Stimulated activated CD4-positive, alpha-beta T cell treated with anti-CD3 and anti-CD28 coated beads, Interleukin-4, amount 100 ng/mL, for 1 hour (primary cell): ENCODE data around the gene FOXJ3.

Experiments
- DNase-seq: peaks from one replicate; pipeline ENCODE4 v3.0.0-alpha.2; 2020

The FOXJ3 gene

GRCh38 chr1:42183210-42183956, 151.7 kb downstream of the FOXJ3 start:
- DNase-seq, result no peak

- no peak for DNase-seq
Observed at GRCh38 chr1:42181687-42182086, 153.3 kb downstream of the FOXJ3 start.

DNA sequence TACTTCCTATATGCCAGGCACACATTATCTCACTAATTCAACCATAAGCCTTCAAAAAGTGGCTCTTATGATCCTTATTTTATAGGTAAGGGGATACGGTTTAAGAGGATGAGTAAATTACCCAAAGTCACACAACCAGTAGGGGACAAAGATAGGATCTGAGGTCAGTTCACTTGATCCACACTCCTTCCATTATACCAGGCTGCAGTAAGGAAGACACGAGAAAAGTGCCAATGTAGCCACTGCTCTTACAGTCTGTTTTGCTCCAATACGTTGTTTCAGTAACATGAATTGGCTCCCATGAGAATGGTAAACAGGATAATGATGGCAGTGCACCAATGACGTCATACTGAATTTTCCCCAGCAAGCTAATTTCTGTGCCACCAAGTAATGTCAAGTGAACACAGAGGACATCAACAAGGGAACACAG, 155.1 kb downstream of the FOXJ3 start:
- no peak for DNase-seq

DNA sequence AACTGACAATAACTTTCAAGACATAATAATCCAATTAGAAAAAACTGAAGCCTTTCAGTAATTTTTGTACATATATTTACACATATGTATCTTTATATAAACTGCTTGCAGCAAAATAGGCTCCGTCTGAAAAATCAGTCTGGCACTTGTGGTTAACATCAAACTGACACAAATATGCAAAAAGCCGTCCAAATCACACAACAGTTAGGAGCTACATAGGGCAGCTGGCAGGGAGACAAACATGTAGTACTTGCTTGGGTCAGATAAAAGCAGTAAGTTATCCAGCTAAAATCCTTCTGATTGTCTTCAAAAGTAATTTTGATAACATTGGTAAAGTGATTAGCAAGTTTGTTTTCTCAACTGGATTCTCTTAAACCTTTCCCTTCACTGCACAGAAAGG, 155.8 kb downstream of the FOXJ3 start:
- DNase-seq, result no peak

DNA sequence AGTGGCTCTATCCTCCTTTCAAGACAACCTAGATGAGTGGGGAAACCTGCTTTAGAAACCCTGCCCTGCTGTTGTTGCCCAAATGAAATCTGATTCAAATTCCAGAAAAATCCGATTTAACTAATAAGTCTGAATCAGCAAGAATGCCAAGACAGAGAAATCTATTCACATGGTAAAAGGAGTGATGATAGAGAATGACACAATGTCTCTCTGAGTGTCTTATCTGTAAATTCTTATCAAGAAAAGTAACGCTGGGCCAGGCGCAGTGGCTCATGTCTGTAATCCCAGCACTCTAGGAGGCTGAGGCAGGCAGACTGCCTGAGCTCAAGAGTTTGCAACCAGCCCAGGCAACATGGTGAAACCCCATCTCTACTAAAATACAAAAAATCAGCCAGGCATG, 156.8 kb downstream of the FOXJ3 start:
- DNase-seq, result no peak

- DNase-seq, result no peak
Observed at GRCh38 chr1:42177541-42177981, 157.5 kb downstream of the FOXJ3 start.

- DNase-seq, result no peak
Observed at GRCh38 chr1:42176902-42177519, 158.0 kb downstream of the FOXJ3 start.

DNA sequence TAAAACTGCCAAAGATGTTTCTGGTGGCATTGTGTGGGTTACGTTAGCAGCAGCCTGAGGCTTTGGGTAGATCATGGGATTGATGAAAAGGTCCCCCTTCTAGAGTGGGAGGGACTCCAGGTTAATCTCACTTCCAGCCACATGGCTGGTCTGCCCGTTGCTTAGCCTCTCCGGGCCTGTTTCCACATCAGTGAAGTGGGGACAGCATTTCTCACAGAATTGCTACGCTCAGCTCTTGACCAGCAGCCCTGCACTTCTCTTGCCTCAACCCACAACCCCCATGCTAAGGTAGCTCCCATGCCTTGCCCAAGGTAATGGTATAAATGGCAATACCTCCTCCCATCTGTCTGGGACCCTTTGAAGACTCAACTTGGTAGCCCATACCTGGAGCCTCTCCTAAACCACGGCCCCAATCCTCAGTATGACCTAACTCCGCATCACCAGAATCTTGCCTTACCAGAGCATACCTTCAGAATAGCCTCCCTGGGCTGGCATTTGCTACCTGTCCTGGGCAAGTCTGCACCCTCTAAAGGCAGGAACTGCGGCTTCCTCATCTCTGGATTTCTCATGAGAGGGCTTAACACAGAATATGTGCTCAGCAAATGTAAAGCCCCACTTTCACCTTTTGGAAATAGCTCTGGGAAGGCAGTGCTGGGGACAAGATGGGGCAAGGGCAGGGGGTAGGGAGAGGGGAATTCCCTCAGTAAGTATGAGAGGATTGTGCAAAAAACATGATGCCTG, 159.6 kb downstream of the FOXJ3 start:
- DNase-seq, result no peak

GRCh38 chr1:42173961-42174735, 160.9 kb downstream of the FOXJ3 start:
- DNase-seq, result no peak

DNA sequence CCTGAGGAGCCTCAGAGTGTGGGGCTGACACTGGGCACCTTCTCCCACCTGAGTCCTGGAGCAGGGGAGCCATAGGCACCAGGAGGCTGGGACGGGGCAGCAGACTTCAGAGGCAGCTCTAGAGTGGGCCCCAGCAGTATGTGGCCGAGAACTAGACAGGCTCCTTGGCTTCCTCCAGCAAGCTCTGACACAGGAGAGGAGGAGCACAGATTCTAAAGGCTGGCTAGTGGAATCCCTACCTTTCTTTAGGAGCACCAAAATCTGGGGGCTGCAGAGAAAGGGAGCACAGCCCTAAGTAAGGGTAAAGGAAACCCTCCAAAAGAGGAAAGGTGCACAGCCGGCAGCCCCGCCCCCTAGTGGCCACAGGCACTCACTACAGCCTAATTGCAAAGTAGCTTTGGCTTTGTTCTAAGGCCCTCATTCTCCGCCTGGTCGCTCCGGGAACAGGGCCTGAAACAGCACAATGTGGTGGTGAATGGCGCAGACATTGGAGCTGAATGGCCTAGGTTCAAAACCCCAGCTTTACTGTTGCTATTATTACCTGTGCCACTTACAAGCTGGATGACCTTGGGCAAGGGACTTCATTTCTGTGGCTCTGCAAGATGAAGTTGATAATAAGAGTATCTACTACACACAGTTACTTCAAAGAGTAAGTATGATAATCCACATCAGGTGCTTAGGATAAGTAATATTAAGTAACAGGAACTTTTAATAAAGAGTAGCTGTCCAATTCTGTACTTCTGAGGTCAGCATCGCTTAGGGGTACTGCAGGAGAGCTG, 161.7 kb downstream of the FOXJ3 start:
- peak; percentile 67 for DNase-seq

- DNase-seq, result no peak
Observed at GRCh38 chr1:42172381-42173133, 162.5 kb downstream of the FOXJ3 start.

GRCh38 chr1:42171679-42172266, 163.3 kb downstream of the FOXJ3 start:
- DNase-seq, result no peak

DNA sequence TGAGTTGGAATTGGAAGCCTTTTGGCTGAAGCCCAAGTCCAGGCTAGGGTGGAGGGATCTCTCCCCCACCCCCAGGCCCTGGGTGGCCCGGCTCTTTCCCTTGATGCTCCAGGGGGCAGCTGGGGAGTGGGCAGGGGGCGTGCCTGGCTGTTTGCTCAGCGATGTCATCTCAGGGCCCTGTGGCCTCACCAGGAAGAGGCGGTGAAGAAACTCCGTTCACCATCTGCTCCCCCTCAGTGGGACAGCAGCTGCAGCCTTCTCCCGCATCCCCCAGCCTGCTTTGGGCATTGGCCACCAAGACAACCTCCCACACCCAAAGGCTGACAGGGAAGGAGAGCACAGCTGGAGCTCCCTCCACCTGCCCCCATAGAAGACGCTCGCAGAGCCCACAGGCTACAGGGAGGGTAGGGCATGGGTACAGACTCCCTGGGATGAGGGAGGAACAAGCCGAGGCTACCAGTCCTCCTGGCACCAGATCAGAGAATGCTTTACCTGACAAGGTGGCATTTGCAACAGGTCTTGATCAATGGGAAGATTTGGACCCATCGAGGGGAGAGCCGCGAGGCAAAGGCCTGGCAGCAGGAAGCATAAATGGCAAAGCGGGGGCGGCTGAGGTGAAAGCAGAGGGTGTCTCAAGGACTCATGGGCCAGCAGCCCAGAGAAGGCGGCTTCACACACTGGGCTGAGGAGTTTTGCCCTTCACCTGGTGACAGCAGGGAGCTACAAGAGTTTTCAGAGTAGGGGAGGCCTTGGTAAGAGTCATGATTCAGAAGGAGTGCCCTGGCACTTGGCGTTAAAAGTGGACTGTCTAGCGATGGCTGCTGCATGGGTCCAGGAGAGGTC, 164.0 kb downstream of the FOXJ3 start:
- no peak for DNase-seq

DNA sequence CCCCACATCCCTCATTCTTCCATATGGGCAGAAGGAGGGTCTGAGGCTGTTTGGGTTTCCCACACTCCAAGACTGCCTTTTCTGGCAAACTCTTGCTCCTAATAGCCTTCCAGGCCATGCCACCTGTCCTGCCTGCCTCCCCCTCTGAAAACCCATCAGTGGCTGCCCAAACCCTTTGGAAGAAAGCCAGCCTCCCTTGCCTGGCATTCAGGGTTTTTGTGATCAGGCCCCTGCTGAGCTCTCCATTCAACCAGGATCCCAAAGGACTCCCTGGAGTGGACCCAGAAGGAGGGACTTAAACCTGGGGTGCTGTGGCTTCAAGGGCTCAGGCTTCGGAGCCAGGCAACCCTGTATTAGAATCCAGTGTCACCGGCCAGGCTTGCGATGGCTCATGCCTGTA, 166.3 kb downstream of the FOXJ3 start:
- no peak for DNase-seq

GRCh38 chr1:42168391-42168670, 166.7 kb downstream of the FOXJ3 start:
- DNase-seq, result no peak

GRCh38 chr1:42167611-42168390, 167.2 kb downstream of the FOXJ3 start:
- DNase-seq, result no peak

DNA sequence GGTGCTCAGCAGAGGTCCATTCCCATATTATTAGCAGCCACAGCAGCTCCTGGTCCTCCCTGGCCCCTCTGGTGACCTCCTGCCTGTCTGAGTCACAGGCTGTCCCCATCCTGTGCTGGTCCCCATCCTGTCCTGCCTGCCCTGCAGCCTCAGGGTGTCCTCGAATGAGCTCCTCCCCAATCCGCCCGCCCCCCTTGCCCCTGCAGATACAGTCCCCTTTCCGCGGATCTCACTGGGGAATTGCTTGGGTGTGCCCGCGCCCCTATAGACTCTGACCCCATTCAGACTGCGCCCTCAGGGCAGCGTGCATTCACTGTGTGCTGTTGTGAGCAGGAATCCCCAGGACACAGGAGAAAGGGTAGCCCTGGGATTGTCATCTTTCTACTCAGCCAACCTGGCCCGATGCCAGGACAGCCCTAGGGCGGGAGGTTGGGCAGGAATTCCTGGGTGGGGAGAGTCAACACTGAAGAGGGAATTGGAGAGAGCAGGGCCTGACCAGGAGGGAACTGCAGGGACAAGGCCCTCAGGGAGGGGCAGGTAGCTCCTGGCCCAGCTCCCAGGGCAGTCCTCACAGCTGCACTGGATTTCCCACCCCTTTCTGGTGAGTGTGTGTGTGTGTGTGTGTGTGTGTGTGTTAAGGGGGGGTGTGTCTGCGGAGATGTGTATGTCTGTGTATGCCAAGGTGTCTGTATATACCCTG, 169.4 kb downstream of the FOXJ3 start:
- DNase-seq, result no peak

GRCh38 chr1:42164551-42165420, 170.2 kb downstream of the FOXJ3 start, which contains the start of gene GUCA2A:
Gene GUCA2A (minus strand): TSS chr1:42164745. CDS start chr1:42164712, 33 bp downstream.
- no peak for DNase-seq
